HG02973 (cell line): ENCODE results near the gene TSPAN9.
A peak's percentile ranks its signal among the peaks of the same experiment; 100 is the strongest.

Experiments used
- ATAC-seq: cut with Tn5 transposase; IDR thresholded peaks from one replicate; pipeline ENCODE4 v1.9.1; 2021; ENCODE audit warnings: moderate library complexity; ENCODE audit not compliant: unreplicated experiment

Gene TSPAN9

GRCh38 chr12:3288690-3289089 lies 211.5 kb downstream of the TSPAN9 start:
- no peak for ATAC-seq

GRCh38 chr12:3289702-3290101 lies 212.5 kb downstream of the TSPAN9 start:
- ATAC-seq: no peak

- ATAC-seq: no peak
These were observed 214.8 kb downstream of the TSPAN9 start for GRCh38 chr12:3291939-3292338.

GRCh38 chr12:3292677-3293412 lies 215.7 kb downstream of the TSPAN9 start:
- no peak for ATAC-seq

GRCh38 chr12:3293446-3294161 lies 216.4 kb downstream of the TSPAN9 start:
- ATAC-seq: no peak

GRCh38 chr12:3294481-3294911 lies 217.3 kb downstream of the TSPAN9 start:
- ATAC-seq: no peak

- no peak for ATAC-seq
These were observed 218.0 kb downstream of the TSPAN9 start for GRCh38 chr12:3295225-3295624.

GRCh38 chr12:3295646-3296408 lies 218.6 kb downstream of the TSPAN9 start:
- ATAC-seq: no peak

- ATAC-seq: no peak
These were observed 219.2 kb downstream of the TSPAN9 start for GRCh38 chr12:3296409-3296701.

- ATAC-seq: no peak
These were observed 221.4 kb downstream of the TSPAN9 start for GRCh38 chr12:3298603-3299002.

- peak; percentile 60 for ATAC-seq
These were observed 223.0 kb downstream of the TSPAN9 start for GRCh38 chr12:3299929-3300832.

GRCh38 chr12:3300833-3301401 lies 223.7 kb downstream of the TSPAN9 start:
- no peak for ATAC-seq

GRCh38 chr12:3302401-3303041 lies 225.3 kb downstream of the TSPAN9 start:
- ATAC-seq: no peak

GRCh38 chr12:3303410-3304136 lies 226.4 kb downstream of the TSPAN9 start:
- ATAC-seq: no peak

GRCh38 chr12:3304436-3305165 lies 227.4 kb downstream of the TSPAN9 start:
- ATAC-seq: no peak

GRCh38 chr12:3305464-3305863 lies 228.3 kb downstream of the TSPAN9 start:
- no peak for ATAC-seq

- no peak for ATAC-seq
These were observed 228.9 kb downstream of the TSPAN9 start for GRCh38 chr12:3305904-3306619.

- ATAC-seq: no peak
These were observed 230.2 kb downstream of the TSPAN9 start for GRCh38 chr12:3307389-3307788.
